Epithelial cell of prostate (primary cell): ENCODE measurements around the gene SLC24A3.
"Not testable (repeated sequence)": the region's sequence is repeated elsewhere in the genome, so short reads cannot be mapped to it uniquely, and the experiment has no call there.

Experiments
- DNase-seq: peaks from one replicate; pipeline ENCODE4 v3.0.0-alpha.2; 2011; ENCODE audit warnings: low read depth, low spot score
- H3K27ac ChIP-seq: fragments of 450-650 bp; 2 replicates; pipeline ENCODE4 v1.5.1; 2017; ENCODE audit warnings: mild to moderate bottlenecking

SLC24A3 gene

DNA sequence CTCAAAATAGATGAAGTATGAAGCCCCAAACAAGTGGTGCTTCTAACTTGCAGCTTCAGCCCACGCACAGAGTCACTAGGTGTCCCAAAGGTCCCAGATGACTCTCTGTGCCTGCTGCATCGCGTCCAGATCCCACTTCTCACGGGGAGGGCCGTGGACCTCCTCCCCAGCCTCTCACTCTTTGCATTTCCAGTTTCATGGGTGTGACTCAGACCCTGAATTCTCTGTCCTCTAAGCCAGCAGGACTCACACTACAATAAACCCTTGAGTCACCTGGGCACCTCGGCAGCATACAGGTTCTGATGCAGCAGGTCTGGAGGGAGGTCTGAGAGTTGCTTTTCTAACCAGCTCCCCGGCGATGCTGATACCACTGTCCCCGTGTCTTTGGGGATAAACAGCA, 431.6 kb downstream of the SLC24A3 start:
- no peak overlapping the region for H3K27ac ChIP-seq
- DNase-seq: no peak

DNA sequence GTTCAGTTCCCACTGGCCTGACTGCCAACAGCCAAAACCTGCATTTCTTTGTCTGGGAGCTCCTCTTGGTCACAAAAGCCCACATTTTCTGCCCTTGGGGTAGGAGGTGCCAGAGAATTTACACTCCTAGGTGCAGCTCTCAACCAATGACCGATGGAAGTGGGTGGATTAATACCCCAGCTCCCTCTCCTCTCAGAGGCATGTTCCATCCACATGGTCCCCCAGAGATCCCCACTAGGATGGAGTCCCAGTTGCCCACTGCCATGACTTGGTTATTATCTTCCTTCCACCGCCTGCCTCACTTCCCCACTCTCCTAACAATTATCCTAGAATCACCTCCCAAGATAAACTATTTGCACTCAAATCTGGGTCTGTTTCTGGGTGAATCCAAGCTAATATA, 434.5 kb downstream of the SLC24A3 start:
- no peak for DNase-seq
- H3K27ac ChIP-seq: no peak overlapping the region

DNA sequence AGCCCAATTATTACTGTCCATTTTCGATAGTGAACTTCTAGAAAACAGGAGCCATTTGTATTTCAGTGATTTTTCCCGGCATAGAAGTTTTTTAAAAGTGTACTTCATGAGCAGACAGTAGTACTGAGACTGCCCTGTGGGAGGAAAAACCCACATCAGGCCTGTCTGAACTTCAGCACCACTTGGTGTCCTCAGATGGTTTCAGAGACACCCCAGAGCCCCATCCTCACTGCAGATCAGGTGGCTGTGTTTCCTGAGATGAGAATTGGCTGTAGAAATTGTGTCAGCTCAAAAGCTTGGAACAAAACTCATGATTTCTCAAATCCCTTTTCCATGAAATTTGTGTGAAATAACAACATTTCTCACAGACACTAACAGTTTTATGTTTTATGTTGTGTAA, 435.6 kb downstream of the SLC24A3 start:
- DNase-seq: no peak
- no peak overlapping the region for H3K27ac ChIP-seq

DNA sequence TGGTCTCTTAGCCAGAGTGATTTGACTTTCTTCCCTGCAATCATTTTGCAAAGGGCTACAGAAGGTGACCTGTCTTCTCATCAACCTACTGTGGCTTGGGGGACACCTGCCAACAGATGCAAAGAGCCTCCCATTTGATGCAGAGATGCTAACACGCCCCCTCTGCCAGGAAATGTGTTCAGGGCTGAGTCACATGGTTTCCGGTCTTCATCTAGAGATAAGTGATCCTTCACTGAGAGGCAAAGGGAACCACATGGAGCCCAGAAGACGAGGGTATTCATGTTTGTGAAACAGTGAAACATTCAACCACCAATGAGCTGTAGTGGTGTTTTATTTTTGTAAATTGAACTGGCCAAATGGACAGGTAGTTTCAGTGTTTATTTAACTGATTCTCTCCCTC, 436.6 kb downstream of the SLC24A3 start:
- H3K27ac ChIP-seq: no peak overlapping the region
- no peak for DNase-seq

DNA sequence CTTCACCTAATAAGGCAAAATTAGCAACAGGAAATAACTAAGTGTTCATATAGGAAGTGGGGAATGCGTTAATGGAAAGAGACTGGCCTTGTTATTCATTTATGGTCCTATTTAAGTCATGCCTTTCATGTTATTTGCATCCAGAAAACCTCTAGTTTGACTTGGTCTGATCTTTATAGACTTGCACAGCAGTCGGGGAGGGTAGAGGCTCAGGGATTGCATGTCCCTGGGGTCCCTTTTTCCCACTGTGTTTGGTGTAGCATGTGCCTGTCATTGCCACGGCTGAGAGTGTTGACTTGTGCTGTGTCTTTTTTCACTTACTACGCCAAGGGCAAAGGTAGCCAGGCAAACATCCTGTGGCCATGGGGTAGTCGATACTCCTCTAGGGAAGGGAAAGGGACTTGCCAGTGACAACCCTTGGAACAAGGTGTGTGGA, 440.2 kb downstream of the SLC24A3 start:
- no peak for DNase-seq
- H3K27ac ChIP-seq: no peak overlapping the region

DNA sequence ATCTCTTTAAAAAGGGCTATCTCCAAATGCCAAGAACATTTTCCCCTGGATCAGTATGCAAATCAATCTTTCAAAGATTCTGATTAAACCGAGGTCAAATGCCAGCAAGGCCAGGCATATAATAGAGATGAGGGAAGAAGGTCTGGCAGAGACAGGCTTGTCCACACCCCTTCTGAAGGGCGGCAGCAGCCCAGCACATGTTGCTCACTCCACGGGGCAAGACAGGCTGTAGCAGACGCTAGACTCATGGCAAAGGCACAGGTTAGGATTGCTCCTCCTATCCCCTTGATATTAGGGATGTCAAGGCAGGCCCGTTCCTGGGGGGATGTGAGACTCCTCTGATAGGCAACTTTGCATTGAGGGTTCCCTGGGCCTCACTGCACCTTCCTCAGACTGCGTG, 440.9 kb downstream of the SLC24A3 start:
- no peak for DNase-seq
- H3K27ac ChIP-seq: no peak overlapping the region

DNA sequence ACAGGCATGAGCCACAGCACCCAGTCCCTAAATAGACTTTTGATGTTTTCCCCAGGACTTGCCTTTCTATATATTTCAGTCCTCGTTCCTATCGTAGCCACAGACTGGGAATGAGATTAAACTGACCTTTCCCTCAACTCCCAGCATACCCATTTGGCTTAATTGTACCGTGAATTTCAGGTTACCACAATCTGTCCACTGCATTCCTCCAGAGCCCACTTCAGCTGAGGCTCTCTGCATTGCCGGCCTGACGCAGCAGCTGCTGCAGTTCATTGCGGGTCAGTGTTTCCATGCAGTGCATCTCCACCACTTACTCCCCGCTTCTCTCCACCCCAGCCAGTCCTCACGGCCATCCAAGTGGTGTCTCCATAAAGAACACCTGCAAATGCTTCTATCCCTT, 442.5 kb downstream of the SLC24A3 start:
- DNase-seq: no peak
- H3K27ac ChIP-seq: no peak overlapping the region

DNA sequence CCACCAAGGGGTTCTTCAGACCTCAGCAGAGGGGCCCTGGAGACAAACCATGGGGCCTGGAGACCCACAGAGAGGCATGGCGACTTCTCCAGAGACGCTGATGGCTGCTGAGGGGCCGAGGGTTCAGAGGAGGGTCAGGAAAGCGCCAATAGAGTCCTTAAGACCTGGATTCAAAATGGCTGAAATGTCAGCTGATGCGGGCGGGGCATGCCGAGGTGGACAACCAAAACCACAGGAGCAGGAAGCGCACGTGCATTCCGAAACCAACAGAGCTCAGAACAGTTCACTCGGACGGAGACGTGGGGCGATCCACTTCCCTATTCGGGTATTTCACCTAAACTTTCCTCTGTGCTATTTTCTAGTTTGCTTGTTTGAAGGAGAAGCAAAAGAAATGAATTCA, 445.7 kb downstream of the SLC24A3 start:
- no peak for DNase-seq
- no peak overlapping the region for H3K27ac ChIP-seq

DNA sequence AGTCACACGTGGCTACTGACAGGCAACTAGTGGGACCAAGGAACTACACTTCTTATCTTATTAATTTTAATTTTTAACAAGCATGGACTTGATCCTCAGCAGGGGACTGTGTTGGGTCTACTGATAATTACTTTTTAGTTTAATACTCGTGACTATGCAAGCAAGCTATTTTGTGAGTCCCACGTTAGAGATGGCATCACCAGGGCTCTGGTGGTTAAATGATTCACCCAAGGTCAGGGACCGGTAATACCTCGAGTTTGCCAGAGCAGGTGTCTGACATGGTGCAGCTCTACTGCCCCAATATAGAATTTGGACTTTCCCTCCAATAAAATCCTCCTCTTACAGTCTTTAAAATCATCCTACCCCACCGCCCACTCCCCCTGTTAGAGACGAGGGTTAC, 447.0 kb downstream of the SLC24A3 start:
- DNase-seq: no peak

DNA sequence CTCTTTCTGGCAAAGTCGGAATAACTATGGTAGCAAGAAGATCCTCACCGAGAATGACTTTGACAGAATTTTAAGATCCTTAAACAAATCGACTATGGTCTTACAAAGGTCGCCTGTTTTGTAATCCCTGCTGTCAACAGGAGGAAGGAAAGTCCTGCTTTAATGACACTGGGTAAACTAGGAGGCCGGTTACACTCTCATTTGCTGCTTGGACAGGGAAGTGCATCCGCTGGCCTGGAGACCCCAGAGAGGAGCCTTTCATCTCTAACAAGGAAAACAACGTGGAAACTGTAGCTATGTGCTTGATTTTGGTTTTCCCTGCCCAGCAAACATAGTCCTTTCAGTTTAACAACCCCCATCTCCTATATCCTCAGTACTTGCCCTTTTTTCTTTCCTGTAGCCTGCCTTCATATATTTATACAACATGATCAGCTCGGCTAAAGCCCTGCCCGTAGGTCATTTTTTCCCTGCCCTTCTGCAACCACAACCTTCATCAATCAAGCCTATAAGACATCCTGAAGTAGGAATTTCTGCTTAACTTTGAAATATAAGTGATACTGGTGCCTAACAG, 448.5 kb downstream of the SLC24A3 start:
- DNase-seq: no peak
- no peak overlapping the region for H3K27ac ChIP-seq

More for the DNA sequence above, 447.0 kb downstream of the SLC24A3 start:
- no peak overlapping the region for H3K27ac ChIP-seq

DNA sequence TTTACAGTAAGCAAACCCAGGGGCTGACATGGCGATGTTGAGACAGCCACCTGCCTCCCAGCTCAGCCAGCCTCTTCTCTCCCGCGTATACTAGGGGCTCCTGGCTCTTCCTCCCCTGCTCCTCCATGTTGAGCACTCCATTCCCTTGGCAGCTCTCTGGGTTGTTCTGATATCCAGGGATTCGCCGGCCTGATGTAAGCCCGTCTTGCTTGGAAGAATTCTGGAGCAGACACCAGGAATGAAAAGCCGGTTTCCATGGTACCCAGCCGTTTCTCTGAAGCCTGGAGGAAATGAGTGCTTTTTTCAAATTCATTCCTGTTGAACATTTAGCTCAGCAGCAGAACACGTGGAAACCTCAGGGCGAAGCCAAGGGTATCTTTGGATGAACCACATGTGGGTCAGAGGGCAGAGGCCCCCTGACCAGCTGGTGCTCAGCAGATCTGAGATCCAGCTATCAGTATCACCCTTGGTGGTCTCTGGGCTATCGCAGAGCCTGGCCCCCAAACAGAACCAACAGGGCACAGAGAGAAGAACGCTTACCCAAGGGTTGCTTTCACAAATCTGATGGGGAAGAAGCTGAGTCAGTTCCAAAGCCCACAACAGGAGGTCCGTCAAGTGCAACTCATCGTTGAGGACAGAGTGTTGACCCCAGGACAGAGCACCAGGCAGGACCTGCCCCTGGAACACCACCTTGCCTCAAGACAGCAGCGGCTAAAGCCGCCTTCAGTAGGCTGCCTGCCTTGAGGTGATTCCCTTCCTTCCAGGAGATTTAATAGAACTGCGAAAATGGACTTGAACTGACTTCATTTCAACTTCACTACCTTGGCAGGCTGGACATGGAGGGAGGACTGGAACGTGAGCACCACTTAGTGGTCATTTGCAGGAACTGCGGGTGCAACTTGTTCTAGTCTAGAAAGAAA, 449.5 kb downstream of the SLC24A3 start:
- no peak overlapping the region for H3K27ac ChIP-seq
- DNase-seq: no peak

DNA sequence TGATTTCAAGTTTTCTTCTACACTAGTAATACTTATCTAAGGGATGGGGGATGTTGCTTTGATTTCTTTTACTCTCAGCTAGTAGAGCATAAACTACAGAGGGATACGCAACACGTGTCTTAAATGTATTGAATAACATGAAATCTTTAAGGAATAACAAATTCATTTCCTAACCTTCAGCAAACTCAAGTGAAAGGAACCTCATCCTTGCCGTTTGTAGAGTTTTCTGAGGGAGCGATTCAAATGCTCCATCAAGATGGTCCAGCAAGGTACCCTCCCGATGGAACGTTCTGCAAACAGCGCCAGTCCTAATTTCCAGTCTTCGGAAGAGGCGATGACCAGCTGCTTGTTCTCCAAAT, 450.2 kb downstream of the SLC24A3 start:
- no peak overlapping the region for H3K27ac ChIP-seq
- DNase-seq: no peak

DNA sequence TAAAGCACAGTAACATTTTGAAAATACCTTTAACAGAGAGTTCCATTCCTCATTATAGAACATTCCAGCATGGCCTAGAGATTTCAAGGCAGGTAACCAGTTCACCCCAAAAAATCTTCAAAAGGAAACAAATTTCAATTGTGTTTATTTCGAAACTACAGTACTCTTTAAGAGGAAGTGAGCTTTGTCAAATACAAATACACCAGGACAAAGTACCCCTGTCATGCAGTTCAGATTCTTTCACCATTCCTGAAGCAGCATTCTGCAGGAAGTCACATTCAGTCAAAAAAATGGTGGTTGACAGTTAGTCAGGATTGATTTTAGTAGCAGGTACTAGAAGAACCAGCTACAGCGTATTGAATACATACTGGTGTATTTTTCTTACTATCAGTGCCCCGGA, 456.0 kb downstream of the SLC24A3 start:
- no peak overlapping the region for H3K27ac ChIP-seq
- no peak for DNase-seq

DNA sequence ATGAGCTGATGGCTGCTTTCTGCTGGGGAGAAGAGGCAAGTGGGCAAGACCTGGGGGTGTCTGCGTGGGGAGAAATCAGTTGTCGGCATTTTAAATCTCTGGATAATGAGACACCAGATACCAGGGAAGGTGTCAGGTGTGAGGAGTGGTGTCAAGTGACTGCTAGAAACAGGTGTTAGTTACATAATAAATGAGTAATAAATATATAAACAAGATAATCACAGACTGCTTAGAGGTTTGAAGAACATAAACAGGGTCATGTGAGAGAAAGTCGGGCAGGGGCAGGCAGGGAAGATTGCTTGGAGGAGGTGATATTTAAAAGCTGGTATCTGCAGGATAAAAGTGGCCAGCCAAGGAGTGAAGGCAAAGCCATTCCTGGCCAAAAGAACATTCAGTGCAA, 458.4 kb downstream of the SLC24A3 start:
- no peak overlapping the region for H3K27ac ChIP-seq
- no peak for DNase-seq

DNA sequence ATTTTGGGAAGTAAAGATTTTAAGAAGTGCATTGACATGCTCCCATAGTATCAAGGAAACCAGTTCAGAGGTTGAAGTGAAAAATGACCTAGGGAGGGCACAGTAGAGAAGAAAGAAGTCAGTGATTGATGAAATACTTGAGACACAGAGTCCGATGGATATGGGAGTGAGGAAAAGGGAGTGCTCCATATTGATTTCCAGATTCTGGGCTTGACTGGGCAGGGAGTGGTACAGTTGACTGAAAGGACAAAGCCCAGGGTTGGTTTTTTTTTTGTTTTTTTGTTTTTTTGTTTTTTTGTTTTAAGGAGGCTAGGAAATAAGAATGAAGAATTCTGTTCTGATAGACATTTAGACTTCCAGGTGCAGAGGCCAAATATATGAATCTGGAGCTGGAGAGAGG, 458.9 kb downstream of the SLC24A3 start:
- no peak for DNase-seq

DNA sequence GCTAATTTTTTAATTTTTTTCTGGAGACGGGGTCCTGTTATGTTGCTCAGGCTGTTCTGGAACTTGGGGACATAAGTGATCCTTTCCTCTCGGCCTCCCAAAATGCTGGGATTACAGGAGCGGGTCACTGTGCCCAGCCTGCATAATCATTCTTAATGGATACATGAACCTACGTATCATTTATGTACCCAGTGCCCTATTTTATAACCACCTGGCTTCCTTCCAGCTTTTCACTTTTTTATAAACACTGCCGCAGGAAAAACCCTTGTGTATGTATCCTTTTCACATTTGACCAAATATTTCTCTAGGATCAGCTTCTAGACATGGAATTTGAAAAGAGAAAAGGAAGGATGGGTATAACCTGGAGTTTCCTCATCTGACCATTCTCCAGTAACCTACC, 460.1 kb downstream of the SLC24A3 start:
- no peak for DNase-seq
- H3K27ac ChIP-seq: no peak overlapping the region

More for the DNA sequence above, 458.9 kb downstream of the SLC24A3 start:
- H3K27ac ChIP-seq: no peak overlapping the region

DNA sequence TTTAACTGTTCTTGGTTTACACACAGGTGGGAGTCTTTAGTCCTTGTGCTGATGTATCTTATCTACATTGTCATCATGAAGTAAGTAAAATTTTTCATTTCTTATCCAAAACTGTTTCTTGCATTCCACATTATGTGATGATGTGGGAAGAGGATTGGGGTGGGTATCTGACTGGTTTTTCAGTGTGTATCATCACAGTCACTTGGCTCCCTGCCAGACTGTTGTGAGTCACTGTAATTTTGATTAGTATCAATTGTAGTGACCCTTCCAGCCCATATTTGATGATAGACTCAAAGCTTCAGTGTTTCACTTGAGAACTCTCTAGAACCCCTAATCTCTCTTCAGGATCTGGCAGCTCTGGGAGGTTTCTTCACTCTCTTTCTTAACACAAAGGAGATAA, 461.1 kb downstream of the SLC24A3 start:
- no peak overlapping the region for H3K27ac ChIP-seq

DNA sequence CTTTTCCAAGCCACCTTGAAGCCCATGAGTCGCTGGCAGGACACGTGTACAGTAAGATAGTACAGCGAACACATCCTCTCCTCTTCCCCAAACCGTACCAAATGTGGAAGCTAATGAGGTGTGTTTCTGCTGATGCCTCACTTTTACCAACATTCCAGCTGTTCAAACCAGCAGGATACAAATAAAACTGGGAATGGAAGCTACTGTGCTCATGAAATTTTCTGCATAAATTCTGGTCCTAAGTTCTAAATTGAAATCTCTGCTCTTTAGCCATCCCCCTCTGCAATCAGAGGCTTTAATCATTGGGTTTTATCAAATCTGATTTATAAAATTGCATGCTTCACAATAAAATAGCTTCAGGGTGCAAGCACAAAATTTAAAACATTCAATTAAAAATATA, 463.8 kb downstream of the SLC24A3 start:
- no peak for DNase-seq
- H3K27ac ChIP-seq: no peak overlapping the region

More for the DNA sequence above, 461.1 kb downstream of the SLC24A3 start:
- DNase-seq: no peak

DNA sequence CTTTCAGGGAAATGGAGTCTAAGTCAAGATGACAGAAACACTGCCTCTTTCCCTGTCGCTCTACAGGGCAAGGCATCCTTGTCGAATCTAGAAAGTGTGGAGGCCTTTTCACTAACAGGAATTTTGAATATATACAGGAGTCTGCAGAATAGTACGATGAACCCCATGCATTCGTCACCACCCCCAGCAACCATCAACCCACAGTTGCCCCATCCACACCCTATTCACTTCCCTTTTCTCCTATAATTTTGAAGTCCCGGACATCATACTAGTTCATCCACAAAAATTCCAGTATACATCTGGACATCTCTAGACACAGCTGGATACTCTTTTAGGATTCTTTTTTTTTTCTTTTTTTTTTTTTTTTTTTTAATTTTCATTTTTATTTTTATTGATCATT, 464.9 kb downstream of the SLC24A3 start:
- no peak overlapping the region for H3K27ac ChIP-seq
- no peak for DNase-seq

DNA sequence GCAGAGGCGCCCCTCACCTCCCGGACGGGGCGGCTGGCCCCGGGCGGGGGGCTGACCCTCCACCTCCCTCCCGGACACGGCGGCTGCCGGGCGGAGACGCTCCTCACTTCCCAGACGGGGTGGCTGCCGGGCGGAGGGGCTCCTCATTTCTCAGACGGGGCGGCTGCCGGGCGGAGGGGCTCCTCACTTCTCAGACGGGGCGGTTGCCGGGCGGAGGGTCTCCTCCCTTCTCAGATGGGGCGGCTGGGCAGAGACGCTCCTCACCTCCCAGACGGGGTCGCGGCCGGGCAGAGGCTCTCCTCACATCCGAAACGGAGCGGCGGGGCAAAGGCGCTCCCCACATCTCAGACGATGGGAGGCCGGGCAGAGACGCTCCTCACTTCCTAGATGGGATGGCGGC, 466.1 kb downstream of the SLC24A3 start:
- DNase-seq, H3K27ac ChIP-seq: not testable (repeated sequence)

DNA sequence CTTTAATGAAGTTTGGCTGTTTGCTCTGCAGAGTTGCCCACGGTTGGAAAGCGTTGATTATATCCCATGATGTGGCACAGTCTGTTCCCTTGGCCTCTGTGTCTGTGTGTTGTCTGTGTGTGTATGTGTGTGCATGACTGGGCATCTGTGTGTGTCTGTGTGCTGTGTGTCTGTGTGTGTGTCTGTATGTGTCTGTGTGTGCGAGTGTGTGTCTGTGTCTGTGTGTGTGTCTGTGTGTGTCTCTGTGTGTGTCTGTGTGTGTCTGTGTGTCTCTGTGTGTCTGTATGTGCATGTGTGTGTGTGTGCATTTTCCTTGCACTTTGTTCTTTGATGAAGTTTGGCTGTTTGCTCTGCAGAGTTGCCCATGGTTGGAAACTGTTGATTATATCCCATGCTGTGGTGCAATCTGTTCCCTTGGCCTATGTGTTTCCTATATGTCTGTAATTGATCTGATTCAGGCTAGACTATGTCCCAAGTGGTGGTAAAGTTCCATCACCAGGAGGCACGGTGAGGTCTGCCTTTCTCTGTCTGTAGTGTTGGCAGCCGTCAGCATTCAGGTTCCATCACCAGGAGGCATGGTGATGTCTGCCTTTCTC, 467.6 kb downstream of the SLC24A3 start:
- H3K27ac ChIP-seq: no peak overlapping the region
- no peak for DNase-seq
